HG03378 (cell line): ENCODE results near the gene RIPOR2.

ENCODE experiments used
- ATAC-seq: cut with Tn5 transposase; IDR thresholded peaks from one replicate; pipeline ENCODE4 v1.9.1; 2021; ENCODE audit warnings: mild to moderate bottlenecking, moderate library complexity; ENCODE audit not compliant: unreplicated experiment

The RIPOR2 gene

GRCh38 chr6:24824142-24824938 lies 111.4 kb downstream of the RIPOR2 start:
- ATAC-seq: no peak

- ATAC-seq: no peak
Measured at GRCh38 chr6:24823185-24823584, 112.6 kb downstream of the RIPOR2 start.

- no peak for ATAC-seq
Measured at GRCh38 chr6:24822696-24823095, 113.1 kb downstream of the RIPOR2 start.

DNA sequence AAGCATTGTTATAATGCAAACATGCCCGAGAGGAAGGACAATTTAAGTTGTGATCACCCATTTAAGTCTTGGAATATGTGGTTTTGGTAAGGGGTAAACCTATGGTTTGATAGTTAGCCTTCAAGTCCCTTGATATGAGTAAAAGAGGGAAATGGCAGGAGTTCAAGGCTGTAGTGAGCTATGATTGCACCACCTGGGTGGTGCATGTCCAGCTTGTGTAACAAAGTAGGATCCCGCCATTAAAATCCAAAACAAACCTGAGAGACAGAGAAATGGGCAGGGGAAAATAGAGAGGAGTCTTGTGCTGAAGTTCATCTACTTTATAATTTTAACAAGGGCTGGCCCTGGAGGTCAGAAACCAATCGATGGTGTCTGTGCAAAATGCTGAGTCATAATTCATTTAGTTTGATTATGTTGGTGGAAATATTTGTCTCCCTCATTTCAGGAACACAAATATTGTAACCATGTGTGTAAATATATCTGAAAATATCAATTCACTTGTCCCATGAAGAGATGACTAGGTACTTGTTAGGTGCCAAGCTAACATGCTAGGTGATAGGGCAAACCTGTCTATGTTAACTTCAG lies 113.8 kb downstream of the RIPOR2 start:
- no peak for ATAC-seq

DNA sequence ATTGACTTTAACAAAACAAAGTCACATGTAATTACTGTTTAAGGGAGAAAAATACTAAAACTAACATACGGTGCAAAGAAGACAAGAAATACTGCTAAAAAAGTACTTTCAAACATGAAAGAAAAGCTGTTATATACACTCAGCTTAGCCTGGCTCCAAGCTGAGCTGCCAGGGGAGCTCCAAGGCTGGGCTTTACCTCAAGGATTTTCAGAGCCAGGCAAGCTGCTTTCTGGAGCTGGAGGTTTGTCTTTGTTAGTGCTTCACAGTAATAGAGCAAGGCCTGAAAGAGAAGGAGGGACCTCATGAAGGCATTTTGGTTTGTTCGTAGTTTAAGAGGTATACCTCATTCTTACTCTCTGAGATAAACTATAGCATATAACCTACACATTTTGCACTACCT lies 117.4 kb downstream of the RIPOR2 start:
- no peak for ATAC-seq

GRCh38 chr6:24809728-24810127 lies 126.0 kb downstream of the RIPOR2 start:
- no peak for ATAC-seq

DNA sequence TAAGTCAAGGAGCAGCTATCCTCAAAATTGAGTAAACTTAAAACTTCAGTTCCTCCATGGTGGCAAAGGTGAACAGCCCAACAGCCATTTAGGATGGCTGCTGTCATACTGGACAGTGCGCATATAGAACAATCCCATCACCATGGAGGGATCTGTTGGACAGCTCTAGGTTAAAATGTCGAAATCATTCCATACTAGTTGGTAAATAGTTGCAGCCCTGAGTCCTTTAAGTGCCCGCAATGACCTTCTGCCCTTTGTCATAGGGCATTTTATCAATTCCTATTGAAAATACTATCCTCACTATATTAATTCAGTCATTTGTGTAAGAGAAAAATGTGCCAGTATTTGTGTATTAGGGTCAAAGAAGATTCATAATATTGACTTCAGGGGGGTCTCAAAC lies 128.2 kb downstream of the RIPOR2 start:
- ATAC-seq: no peak

GRCh38 chr6:24802271-24803059 lies 133.3 kb downstream of the RIPOR2 start:
- ATAC-seq: no peak

- no peak for ATAC-seq
Measured at GRCh38 chr6:24799541-24799915, 136.2 kb downstream of the RIPOR2 start.

DNA sequence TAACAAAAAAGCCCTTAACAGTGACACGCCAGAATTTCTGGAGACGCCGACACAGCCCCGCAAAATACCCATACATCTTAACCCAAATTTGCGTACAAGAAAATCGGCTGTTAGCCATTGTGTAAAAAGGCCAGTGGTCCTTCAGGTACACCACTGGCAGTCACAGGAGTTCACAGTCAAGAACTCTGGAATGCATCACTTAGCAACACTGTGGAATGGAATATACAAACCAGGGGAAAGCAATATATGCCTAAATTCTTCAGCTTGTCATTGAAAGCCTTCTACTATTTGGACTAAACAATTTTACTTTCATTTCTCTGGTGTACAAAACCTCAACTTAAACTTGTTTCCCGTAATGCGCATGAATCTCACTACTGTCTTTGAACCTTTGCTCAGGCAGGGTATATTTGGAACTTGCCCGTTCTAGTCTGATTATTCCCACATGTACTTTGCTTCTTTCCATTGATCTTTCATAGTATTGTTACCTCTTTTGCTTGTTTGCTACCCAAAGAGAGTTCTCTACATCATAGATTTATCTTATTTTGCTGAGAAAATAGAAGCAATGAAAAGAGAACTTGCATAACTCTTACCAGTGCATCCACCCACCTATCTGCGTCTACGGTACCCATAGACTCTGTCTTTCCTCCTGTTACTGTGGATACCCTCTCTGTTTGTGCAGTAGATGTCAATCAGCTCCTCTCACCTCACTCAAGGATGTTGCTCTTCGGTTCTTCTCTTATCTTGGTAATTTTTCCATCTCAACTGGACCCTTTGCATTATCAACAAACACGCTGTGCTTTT lies 136.8 kb downstream of the RIPOR2 start, which contains the start of gene ARMH2:
ARMH2 (minus strand) TSS at position 178 of the 801 bp plus-strand sequence; CDS start at position 118, 60 bp downstream.
- no peak for ATAC-seq

- ATAC-seq: no peak
Measured at GRCh38 chr6:24797596-24798216, 138.1 kb downstream of the RIPOR2 start.

DNA sequence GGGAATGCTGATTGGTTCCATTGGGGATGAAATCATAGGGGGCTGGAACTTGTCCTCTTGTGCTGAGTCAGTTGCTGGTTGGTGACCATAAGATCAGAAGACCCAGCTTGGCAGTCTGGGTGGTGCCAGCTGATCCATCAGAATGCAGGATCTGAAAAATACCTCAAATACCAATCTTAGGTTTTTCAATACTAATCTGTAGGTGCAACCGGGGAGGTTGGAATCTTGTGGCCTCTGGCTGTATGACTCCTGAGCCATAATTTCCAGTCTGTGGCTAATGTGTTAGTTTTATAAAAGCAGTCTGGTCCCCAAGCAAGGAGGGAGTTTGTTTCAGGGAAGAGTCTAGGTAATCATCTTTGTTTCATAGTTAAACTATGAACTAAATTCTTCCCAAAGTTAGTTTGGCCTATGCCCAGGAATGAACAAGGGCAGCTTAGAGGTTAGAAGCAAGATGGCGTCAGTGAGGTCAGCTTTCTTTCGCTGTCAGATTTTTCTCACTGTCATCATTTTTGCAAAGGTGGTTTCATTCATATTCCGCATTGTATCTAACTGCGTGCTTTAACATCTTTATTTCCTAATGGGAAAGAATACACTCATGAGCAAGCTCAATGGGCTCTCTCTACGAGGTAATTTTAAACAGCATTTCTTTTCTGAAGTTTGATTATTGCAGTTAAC lies 139.0 kb downstream of the RIPOR2 start:
- no peak for ATAC-seq

DNA sequence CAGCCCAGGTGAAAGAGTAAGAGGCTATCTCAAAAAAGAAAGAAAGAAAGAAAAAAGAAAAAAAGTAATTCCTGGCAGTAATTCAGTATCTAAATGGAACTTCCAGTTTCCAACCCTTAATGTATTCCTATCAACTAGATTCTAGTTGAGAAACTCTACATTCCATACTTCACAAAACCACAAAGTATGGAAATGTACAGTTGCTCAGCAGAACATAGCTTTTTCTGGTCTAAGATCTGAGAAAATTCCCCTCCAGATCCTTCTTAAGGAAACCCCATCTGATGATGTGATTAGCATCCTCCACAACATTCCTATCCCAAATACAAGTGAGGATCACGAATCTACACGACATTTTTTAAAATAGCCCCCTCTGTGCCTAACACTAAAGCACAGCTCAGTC lies 140.7 kb downstream of the RIPOR2 start:
- ATAC-seq: no peak

GRCh38 chr6:24788031-24788665 lies 147.6 kb downstream of the RIPOR2 start:
- no peak for ATAC-seq

- no peak for ATAC-seq
Measured at GRCh38 chr6:24780206-24780605, 155.6 kb downstream of the RIPOR2 start.

GRCh38 chr6:24779416-24780016 lies 156.2 kb downstream of the RIPOR2 start:
- ATAC-seq: no peak

- no peak for ATAC-seq
Measured at GRCh38 chr6:24778878-24779277, 156.9 kb downstream of the RIPOR2 start.

DNA sequence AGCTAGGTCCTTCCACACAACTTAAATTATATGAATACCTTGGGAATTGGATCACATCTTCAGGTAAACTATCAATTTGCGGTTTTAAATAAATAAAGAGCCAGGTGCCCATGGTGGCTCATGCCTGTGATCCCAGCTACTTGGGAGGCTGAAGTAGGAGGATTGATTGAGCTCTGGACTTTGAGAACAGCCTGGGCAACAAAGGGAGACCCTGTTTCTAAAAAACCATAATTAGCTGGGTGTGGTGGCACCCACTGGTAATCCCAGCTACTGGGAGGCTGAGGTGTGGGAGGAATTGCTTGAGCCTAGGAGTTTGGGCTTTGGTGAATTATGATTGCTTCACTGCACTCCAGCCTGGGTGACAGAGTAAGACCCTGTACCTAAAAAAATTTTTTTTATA lies 157.6 kb downstream of the RIPOR2 start:
- ATAC-seq: no peak

DNA sequence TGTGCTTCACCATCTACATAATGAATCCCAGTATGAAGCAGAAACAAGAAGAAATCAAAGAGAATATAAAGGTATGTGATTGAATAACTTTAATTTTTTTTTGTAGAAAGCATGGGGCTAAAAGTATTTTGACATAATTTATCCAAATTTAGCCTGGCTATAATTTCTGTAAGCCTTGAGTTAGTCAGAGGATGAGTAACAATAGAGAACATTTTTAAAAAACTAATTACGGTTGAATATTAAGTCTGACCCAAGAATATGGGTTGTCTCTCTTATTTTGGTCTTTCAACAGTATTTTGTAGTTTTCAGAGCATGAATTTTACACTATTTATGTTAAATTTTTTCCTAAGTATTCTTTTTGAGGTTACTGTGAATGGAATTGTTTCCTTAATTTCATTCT lies 158.5 kb downstream of the RIPOR2 start:
- ATAC-seq: no peak
